HG03378 (cell line): ENCODE results near the gene NECTIN4.
"Not testable (repeated sequence)": the region's sequence is repeated elsewhere in the genome, so short reads cannot be mapped to it uniquely, and the experiment has no call there.

Experiments
- ATAC-seq: cut with Tn5 transposase; IDR thresholded peaks from one replicate; pipeline ENCODE4 v1.9.1; 2021; ENCODE audit warnings: mild to moderate bottlenecking, moderate library complexity; ENCODE audit not compliant: unreplicated experiment

Gene NECTIN4

GRCh38 chr1:161065681-161066080 is 23.7 kb downstream of the NECTIN4 start:
- not testable (repeated sequence) for ATAC-seq

DNA sequence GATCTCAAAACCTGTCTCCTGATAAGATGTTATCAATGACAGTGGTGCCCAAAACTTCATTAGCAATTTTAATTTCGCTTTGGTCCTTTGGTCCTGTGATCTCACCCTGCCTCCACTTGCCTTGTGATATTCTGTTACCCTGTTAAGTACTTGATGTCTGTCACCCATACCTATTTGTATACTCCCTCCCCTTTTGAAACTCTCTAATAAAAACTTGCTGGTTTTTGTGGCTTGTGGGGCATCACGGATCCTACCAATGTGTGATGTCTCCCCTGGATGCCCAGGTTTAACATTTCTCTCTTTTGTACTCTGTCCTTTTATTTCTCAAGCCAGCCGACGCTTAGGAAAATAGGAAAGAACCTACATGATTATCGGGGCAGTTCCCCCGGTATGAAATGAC is 25.4 kb downstream of the NECTIN4 start:
- not testable (repeated sequence) for ATAC-seq

- ATAC-seq, result no peak
Observed at GRCh38 chr1:161061419-161061818, 27.9 kb downstream of the NECTIN4 start.

GRCh38 chr1:161059293-161059692 is 30.1 kb downstream of the NECTIN4 start:
- ATAC-seq, result no peak

- ATAC-seq, result no peak
Observed at GRCh38 chr1:161054805-161055204, 34.6 kb downstream of the NECTIN4 start.

DNA sequence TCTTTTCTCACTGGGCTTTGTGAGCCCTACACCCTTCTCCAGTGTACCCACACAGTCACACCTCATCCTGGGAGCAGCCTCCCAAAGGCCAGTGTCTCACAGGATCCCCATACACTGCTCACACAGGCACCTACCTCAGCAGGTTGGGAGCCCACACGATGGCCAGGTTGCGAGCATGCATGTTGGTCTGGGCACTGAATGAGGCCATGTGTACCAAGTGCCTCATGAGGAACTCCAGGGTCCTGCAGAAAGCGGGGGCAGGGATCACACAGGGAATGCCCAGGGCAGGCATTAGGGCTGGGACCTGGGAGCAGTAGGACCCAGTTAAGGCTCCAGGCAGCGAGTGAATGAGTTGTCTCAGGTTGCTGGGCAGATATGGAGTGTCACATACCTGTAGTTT is 35.1 kb downstream of the NECTIN4 start:
- no peak for ATAC-seq

GRCh38 chr1:161052899-161053298 is 36.5 kb downstream of the NECTIN4 start:
- ATAC-seq, result no peak

GRCh38 chr1:161051219-161051618 is 38.1 kb downstream of the NECTIN4 start:
- no peak for ATAC-seq

DNA sequence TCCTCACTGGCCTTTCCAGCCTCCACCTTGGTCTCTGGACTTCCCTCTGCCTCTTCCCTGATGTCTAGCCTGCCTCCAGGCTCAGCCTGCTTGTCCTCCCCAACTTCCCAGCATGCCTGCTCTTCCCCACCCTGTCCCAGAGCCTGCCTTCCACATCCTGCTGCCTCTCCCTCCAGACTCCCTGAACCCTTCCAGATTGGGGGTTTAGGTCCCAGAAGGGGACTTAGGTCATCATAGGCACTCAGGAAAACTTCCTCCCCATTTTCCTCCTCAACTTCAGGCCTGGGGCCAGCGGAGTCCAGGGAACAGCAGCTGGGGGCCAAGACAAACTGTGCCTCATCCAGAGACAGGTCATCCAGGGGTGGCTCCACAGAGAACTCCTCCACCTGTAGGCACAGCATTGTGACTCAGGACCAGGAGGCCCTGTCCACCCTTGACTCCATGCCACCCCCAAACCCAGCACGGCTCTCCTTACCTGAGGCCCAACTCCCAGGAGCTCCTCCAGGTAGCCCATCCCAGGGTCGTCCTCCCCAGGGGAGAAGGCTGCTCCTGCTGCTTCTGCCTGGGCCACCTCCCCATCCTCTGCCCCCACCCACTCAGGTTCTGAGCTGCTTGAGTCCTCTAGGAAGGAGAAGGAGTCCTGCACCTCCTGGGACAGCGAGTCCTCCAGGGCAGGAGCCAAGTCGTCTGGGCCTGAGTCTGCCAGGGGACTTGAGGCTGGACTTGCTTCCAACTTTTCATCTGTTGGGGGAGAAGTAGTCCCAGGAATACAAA is 40.2 kb downstream of the NECTIN4 start:
- no peak for ATAC-seq

DNA sequence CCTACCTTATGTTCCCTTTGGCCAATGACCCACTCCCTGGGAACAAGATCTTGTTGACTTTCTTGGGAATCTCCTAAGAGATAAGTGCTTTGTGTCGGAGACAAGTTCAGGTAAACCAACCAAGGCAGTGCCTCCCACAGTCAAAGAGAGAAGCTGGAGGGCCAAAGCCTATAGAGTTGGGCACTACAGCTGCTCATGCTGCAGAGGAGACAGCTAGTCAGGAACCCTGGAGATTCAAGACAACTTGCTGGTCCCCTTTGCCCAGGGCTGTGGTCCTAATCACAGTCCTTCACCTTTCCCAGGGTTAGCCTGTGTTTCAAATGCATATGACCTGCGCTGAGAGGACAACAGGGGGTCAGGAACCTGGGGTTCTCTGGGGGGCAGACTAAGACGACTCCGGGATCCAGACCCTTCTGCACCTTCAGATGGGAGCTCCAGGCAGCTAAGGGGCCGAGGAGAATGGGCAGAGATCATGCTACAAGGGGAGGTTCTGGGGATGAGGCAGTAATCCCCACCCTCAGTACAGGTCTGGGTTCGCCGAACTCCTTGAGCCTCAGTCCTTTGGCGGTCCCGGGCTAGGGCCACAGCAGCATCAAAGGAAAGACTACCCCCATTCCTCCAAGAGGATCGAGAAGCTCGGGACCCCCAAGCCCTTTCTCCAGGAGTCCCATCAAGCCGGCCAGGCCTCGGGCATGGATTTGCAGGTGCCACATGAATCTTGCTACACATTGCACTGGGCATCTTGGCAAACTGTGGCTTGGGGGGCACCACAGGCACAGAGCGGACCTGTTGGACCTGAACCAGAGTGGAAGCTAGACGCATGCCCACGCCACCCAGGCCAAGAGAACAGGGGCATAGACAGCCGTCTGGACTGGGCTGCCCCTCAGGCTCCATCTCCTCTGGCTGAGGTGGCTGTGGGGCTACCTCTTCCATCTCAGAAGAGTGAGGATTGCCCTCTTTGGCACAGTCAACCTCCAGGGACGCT is 41.6 kb downstream of the NECTIN4 start:
- no peak for ATAC-seq

- ATAC-seq, result peak; percentile 33
Observed at GRCh38 chr1:161046605-161047228, 42.6 kb downstream of the NECTIN4 start.

DNA sequence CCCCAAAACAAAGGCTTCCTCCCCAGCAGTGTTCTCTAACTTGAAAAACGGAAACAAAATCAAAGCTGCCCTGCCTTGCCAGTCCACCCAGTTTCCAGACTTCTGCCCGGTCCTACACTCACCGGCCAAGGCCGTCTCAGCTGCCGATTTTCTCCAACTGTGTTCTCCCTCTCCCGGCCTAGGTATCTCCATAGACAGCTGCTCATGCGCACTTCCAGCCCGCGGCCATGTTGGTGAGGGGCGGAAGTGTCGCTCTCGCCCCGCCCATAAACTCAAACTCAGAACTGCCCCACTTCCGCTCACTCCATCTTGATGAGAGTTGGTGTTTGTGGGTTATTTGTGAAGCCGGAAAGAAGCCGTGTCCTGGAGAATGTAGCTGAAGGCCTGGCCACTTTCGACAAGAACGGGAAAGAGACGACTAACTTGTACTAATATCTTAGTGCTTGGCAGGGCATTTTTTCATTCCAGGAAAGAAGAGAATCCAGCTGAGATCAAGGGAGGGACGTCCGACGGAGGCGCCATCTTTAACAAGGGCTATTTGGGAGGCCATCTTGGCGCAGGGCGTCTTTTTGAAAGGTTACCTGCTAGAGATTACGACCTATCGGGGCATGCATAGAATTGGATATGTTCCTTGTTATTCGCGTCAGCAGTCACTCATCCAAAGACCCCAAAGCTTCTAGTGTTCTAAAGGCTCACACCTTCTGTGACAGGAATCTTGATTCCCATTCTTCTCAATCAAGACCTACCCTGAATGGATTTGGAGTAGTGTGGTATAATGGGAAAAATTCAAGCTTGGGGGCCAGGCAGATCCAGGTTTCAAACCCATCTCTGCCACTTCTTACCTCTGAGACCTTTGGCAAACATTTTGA is 43.4 kb downstream of the NECTIN4 start, which contains the start of gene USF1:
USF1 (minus strand) TSS at position 242 of the 869 bp plus-strand sequence. CDS start 2,702 bp downstream, outside the sequence.
- peak; percentile 58 for ATAC-seq

GRCh38 chr1:161044908-161045735 is 44.2 kb downstream of the NECTIN4 start:
- peak; percentile 40 for ATAC-seq

GRCh38 chr1:161044535-161044907 is 44.8 kb downstream of the NECTIN4 start:
- ATAC-seq, result no peak

GRCh38 chr1:161039546-161039945 is 49.8 kb downstream of the NECTIN4 start:
- no peak for ATAC-seq

GRCh38 chr1:161039154-161039545 is 50.2 kb downstream of the NECTIN4 start:
- no peak for ATAC-seq

GRCh38 chr1:161038523-161039153 is 50.7 kb downstream of the NECTIN4 start, which contains the start of gene TSTD1:
Gene TSTD1, minus strand, starts transcription at chr1:161038964. Its CDS starts 75 bp downstream, at chr1:161038889.
- ATAC-seq, result peak; percentile 76

GRCh38 chr1:161037661-161038522 is 51.5 kb downstream of the NECTIN4 start:
- ATAC-seq, result no peak
